HEK293 (cell line): ENCODE measurements around the gene SIGLEC15.

Experiments used
- BCL11A ChIP-seq: fragments of 450-650 bp; formaldehyde crosslinking; IDR thresholded peaks from 2 replicates; pipeline ENCODE4 v1.5.1; 2016; ENCODE audit warnings: low read depth, missing biosample characterization, missing genetic modification characterization
- CTCF ChIP-seq: fragments of 450-650 bp; formaldehyde crosslinking; IDR thresholded peaks from 2 replicates; pipeline ENCODE4 v1.5.1; 2016; ENCODE audit warnings: missing biosample characterization, missing genetic modification characterization
- KLF1 ChIP-seq: fragments of 450-650 bp; formaldehyde crosslinking; IDR thresholded peaks from 2 replicates; pipeline ENCODE4 v1.5.1; 2016; ENCODE audit warnings: missing biosample characterization, missing genetic modification characterization
- REST ChIP-seq: fragments of 450-650 bp; formaldehyde crosslinking; IDR thresholded peaks from 2 replicates; pipeline ENCODE4 v1.5.1; 2016; ENCODE audit warnings: missing biosample characterization, missing genetic modification characterization
- TSHZ1 ChIP-seq: fragments of 450-650 bp; formaldehyde crosslinking; IDR thresholded peaks from 2 replicates; pipeline ENCODE4 v1.5.1; 2016; ENCODE audit warnings: missing biosample characterization, missing genetic modification characterization, borderline replicate concordance
- WT1 ChIP-seq: fragments of 450-650 bp; formaldehyde crosslinking; IDR thresholded peaks from 2 replicates; pipeline ENCODE4 v1.5.1; 2016; ENCODE audit warnings: missing biosample characterization, missing genetic modification characterization
- ZBTB17 ChIP-seq: fragments of 450-650 bp; formaldehyde crosslinking; IDR thresholded peaks from 2 replicates; pipeline ENCODE4 v1.5.1; 2016; ENCODE audit warnings: missing biosample characterization, missing genetic modification characterization
- ZBTB21 ChIP-seq: fragments of 450-650 bp; formaldehyde crosslinking; IDR thresholded peaks from 2 replicates; pipeline ENCODE4 v1.5.1; 2017; ENCODE audit warnings: missing biosample characterization, missing genetic modification characterization
- ZNF155 ChIP-seq: fragments of 450-650 bp; formaldehyde crosslinking; IDR thresholded peaks from 2 replicates; pipeline ENCODE4 v1.5.1; 2016; ENCODE audit warnings: missing biosample characterization, missing genetic modification characterization
- ZNF175 ChIP-seq: fragments of 450-650 bp; formaldehyde crosslinking; IDR thresholded peaks from 2 replicates; pipeline ENCODE4 v1.5.1; 2016; ENCODE audit warnings: missing biosample characterization, missing genetic modification characterization
- ZNF792 ChIP-seq: fragments of 450-650 bp; formaldehyde crosslinking; IDR thresholded peaks from 2 replicates; pipeline ENCODE4 v1.5.1; 2016; ENCODE audit warnings: missing biosample characterization, missing genetic modification characterization
- ZSCAN30 ChIP-seq: fragments of 450-650 bp; IDR thresholded peaks from 2 replicates; pipeline ENCODE4 v1.5.1; 2018; ENCODE audit warnings: missing biosample characterization, mild to moderate bottlenecking, missing genetic modification characterization, moderate library complexity
- TF ChIP-seq, protein P1 (sequence below): fragments of 450-650 bp; formaldehyde crosslinking; IDR thresholded peaks from 2 replicates; pipeline ENCODE4 v1.5.1; 2016; ENCODE audit warnings: missing biosample characterization, missing genetic modification characterization

GRCh38 chr18:45865466-45865865 lies 40.0 kb downstream of the SIGLEC15 start:
- TF ChIP-seq ZBTB17 (tag by site-specific recombination) = no peak
- no peak for TF ChIP-seq CTCF (tag by site-specific recombination)
- no peak for TF ChIP-seq ZSCAN30 (tag by site-specific recombination)
- no peak for TF ChIP-seq BCL11A (tag by site-specific recombination)
- no peak for TF ChIP-seq KLF1 (tag by site-specific recombination)
- no peak for TF ChIP-seq ZBTB21 (tag by site-specific recombination)
- no peak for TF ChIP-seq ZNF175 (tag by site-specific recombination)
- TF ChIP-seq WT1 (tag by site-specific recombination) = no peak
- no peak for TF ChIP-seq ZNF155 (tag by site-specific recombination)
- no peak for TF ChIP-seq REST (tag by site-specific recombination)
- TF ChIP-seq TSHZ1 (tag by site-specific recombination) = no peak
- TF ChIP-seq, protein P1, sequence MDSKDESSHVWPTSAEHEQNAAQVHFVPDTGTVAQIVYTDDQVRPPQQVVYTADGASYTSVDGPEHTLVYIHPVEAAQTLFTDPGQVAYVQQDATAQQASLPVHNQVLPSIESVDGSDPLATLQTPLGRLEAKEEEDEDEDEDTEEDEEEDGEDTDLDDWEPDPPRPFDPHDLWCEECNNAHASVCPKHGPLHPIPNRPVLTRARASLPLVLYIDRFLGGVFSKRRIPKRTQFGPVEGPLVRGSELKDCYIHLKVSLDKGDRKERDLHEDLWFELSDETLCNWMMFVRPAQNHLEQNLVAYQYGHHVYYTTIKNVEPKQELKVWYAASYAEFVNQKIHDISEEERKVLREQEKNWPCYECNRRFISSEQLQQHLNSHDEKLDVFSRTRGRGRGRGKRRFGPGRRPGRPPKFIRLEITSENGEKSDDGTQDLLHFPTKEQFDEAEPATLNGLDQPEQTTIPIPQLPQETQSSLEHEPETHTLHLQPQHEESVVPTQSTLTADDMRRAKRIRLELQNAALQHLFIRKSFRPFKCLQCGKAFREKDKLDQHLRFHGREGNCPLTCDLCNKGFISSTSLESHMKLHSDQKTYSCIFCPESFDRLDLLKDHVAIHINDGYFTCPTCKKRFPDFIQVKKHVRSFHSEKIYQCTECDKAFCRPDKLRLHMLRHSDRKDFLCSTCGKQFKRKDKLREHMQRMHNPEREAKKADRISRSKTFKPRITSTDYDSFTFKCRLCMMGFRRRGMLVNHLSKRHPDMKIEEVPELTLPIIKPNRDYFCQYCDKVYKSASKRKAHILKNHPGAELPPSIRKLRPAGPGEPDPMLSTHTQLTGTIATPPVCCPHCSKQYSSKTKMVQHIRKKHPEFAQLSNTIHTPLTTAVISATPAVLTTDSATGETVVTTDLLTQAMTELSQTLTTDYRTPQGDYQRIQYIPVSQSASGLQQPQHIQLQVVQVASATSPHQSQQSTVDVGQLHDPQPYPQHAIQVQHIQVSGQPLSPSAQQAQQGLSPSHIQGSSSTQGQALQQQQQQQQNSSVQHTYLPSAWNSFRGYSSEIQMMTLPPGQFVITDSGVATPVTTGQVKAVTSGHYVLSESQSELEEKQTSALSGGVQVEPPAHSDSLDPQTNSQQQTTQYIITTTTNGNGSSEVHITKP (tag by site-specific recombination) = no peak
- TF ChIP-seq ZNF792 (tag by site-specific recombination) = no peak
